Measurements from ENCODE around the gene HINT3.
"Not testable (repeated sequence)": the region's sequence is repeated elsewhere in the genome, so short reads cannot be mapped to it uniquely, and the experiment has no call there.

The HINT3 gene

DNA sequence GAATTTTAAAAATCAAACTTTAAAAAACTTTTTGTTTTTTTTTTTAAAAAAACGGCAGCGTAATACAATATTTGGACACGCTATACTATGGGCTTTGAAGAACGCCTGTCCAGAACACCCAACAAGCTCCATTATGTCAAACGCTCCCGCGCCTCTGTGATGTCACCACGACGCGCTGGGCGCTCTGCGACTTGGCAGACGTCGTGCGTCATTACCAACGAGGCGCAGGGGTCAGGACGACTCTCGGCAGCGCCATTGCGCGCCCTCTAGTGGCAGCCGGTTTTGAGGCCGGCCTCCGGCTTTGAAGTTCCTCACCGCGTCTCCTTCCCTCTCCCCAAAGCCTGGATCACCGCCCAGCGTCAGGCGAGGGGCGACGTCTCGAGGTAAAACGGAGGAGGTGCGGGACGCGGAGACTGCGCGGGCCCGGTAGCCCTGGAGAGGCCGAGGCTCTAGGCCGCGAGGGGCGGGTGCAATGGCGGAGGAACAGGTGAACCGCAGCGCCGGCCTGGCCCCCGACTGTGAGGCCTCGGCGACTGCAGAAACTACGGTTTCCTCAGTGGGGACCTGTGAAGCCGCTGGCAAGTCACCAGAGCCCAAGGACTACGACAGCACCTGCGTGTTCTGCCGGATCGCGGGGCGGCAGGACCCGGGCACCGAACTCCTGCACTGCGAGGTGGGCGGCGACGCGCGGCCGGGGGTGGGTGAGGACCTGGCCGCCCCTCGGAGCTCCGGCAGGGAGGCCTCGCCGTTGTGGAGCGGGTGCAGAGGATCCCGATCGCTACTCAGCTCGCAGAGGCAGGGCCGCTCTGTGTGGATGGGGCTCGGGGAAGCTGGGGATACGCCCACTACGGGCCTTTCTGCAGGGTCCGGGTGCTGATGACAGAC, at the start of gene HINT3:
Gene HINT3 (plus strand): TSS at position 265 of the 885 bp plus-strand sequence. CDS start 208 bp downstream, at position 473.
- H3K4me1 ChIP-seq (ENCODE audit: control insufficient read depth, insufficient read depth, low read length, unreplicated experiment): peaks cover 16% of the 10 kb centered on the region
- H3K27ac ChIP-seq (ENCODE audit: low read depth, low read length): peak within 1 kb of the TSS; percentile 60
- H3K79me2 ChIP-seq (ENCODE audit: control insufficient read depth, insufficient read depth, low read length, unreplicated experiment): peaks cover 14% of the 10 kb centered on the region
- H2AFZ ChIP-seq (ENCODE audit: low read length, unreplicated experiment): peak within 1 kb of the TSS; percentile 93
- H3K4me3 ChIP-seq (ENCODE audit: low read depth, low read length): peak within 1 kb of the TSS; percentile 92
- H3K27me3 ChIP-seq (ENCODE audit: insufficient read depth, low read length): no peaks in the 10 kb centered on the region
- no peaks in the 10 kb centered on the region for H3K36me3 ChIP-seq (ENCODE audit: insufficient read depth, low read length)

DNA sequence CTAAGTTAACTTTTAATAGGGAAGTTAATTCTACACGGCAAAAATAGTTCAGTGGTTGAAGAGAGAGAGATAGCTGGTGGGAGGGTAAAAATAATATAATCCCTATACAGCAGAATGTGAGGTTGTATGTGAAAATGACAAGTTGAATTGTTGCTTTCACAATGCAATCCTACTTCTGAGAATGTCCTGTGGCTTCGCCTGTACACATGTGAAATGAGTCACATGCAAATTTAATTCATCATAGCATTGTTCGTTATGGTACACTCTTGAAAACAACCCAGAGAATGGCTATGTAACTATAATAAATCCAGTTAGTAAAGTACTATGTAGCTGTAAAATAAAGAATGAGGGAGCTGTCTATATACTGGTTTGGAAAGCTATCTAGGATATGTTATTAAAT, 46.0 kb upstream of the HINT3 start:
- Histone ChIP-seq H3K4me1 (ENCODE audit: control insufficient read depth, insufficient read depth, low read length, unreplicated experiment) (peaks cover 18% of the 10 kb centered on the region), H3K4me3 (ENCODE audit: low read depth, low read length) (no peak overlapping the region), H3K27ac (ENCODE audit: low read depth, low read length) (peak overlapping the region; percentile 11; the same call in 1 of the 2 replicates), H2AFZ (ENCODE audit: low read length, unreplicated experiment) (no peak overlapping the region), H3K27me3 (ENCODE audit: insufficient read depth, low read length) (no peaks in the 10 kb centered on the region), H3K79me2 (ENCODE audit: control insufficient read depth, insufficient read depth, low read length, unreplicated experiment) (no peaks in the 10 kb centered on the region), H3K36me3 (ENCODE audit: insufficient read depth, low read length) (peaks cover 7% of the 10 kb centered on the region; the same call in 1 of the 2 replicates)

DNA sequence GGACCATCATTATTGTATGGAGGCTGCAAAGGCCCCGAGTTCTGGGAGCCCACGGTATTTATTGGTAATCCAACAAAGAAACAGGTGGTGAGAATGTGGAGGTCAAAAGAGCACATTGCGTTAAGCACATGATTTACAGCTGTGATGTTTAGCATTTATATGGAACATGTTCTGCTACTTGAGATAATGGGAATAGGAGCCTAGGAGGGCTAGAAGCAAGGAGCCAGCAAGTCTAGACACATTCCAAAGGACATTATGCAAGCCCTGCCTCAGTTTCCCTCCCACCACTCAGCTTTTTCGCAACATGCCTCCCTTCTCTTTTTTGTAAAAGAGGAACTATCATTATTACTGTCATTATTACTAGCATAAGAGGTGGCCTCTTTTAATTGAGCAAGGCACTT, 45.5 kb upstream of the HINT3 start:
- H3K27ac ChIP-seq (ENCODE audit: low read depth, low read length); H3K4me3 ChIP-seq (ENCODE audit: low read depth, low read length); H3K79me2 ChIP-seq (ENCODE audit: control insufficient read depth, insufficient read depth, low read length, unreplicated experiment); H3K27me3 ChIP-seq (ENCODE audit: insufficient read depth, low read length); H3K36me3 ChIP-seq (ENCODE audit: insufficient read depth, low read length); H2AFZ ChIP-seq (ENCODE audit: low read length, unreplicated experiment): not testable (repeated sequence)
- peaks cover 18% of the 10 kb centered on the region for H3K4me1 ChIP-seq (ENCODE audit: control insufficient read depth, insufficient read depth, low read length, unreplicated experiment)

DNA sequence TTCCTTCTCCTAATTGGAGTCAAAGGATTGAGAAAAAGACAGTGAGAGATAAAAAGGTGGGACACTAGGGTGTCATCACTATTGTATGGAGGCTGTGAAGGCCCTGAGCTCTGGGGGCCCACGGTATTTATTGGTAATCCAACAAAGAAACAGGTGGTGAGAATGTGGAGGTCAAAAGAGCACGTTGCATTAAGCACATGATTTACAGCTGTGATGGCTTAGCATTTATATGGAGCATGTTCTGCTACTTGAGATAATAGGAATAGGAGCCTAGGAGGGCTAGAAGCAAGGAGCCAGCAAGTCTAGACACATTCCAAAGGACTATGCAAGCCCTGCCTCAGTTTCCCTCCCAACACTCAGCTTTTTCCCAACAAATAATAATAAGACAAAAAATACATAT, 44.1 kb upstream of the HINT3 start:
- peaks cover 18% of the 10 kb centered on the region for H3K4me1 ChIP-seq (ENCODE audit: control insufficient read depth, insufficient read depth, low read length, unreplicated experiment)
- H3K27ac ChIP-seq (ENCODE audit: low read depth, low read length); H3K79me2 ChIP-seq (ENCODE audit: control insufficient read depth, insufficient read depth, low read length, unreplicated experiment); H2AFZ ChIP-seq (ENCODE audit: low read length, unreplicated experiment); H3K27me3 ChIP-seq (ENCODE audit: insufficient read depth, low read length); H3K36me3 ChIP-seq (ENCODE audit: insufficient read depth, low read length); H3K4me3 ChIP-seq (ENCODE audit: low read depth, low read length): not testable (repeated sequence)

DNA sequence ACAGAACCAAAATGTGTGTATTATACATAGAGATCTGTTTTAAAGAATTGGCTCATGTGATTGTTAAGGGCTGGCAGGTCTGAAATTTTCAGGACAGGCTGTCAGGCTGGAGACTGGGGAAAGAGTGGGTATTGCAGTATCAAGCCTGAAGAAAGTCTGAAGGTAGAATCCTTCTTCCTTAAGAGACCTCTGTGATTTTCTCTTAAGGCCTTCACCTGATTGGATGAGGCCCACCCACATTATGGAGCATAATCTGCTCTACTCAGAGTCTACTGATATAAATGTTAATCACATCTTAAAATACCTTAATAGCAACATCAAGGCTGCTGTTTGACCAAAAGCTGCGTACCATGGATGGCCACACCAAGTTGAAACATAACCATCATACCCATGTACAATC, 43.4 kb upstream of the HINT3 start:
- Histone ChIP-seq H3K36me3 (ENCODE audit: insufficient read depth, low read length) (peaks cover 5% of the 10 kb centered on the region; the same call in 1 of the 2 replicates), H3K27ac (ENCODE audit: low read depth, low read length) (peak overlapping the region; percentile 86), H2AFZ (ENCODE audit: low read length, unreplicated experiment) (no peak overlapping the region), H3K79me2 (ENCODE audit: control insufficient read depth, insufficient read depth, low read length, unreplicated experiment) (no peaks in the 10 kb centered on the region), H3K27me3 (ENCODE audit: insufficient read depth, low read length) (no peaks in the 10 kb centered on the region), H3K4me1 (ENCODE audit: control insufficient read depth, insufficient read depth, low read length, unreplicated experiment) (peaks cover 22% of the 10 kb centered on the region), H3K4me3 (ENCODE audit: low read depth, low read length) (no peak overlapping the region)

DNA sequence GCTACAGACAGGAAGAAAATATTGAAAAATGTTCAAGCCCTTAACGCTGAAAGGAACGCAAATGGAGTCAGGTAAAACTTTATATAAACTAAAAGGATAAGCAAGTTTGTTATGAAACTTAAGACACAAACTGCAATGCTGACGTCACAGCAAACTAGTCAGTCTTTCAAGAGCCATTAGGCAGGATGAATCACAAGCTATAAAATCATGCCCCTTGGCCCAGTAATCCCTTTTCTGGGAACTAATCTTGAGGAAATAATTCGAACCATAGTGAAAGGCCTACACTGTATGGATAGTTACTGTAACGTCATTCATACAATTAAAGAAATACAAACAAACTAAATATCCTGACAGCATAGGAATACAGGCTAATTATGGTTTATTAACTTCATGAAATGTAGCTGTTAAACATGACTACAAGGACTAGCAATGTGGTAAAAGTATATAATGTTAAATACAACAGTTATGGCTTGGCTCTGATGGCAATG, 42.7 kb upstream of the HINT3 start:
- Histone ChIP-seq H3K27ac (ENCODE audit: low read depth, low read length) (peak overlapping the region; percentile 86), H3K27me3 (ENCODE audit: insufficient read depth, low read length) (no peaks in the 10 kb centered on the region), H3K79me2 (ENCODE audit: control insufficient read depth, insufficient read depth, low read length, unreplicated experiment) (no peaks in the 10 kb centered on the region), H3K36me3 (ENCODE audit: insufficient read depth, low read length) (peaks cover 5% of the 10 kb centered on the region; the same call in 1 of the 2 replicates), H3K4me3 (ENCODE audit: low read depth, low read length) (no peak overlapping the region), H2AFZ (ENCODE audit: low read length, unreplicated experiment) (no peak overlapping the region), H3K4me1 (ENCODE audit: control insufficient read depth, insufficient read depth, low read length, unreplicated experiment) (peaks cover 29% of the 10 kb centered on the region)

DNA sequence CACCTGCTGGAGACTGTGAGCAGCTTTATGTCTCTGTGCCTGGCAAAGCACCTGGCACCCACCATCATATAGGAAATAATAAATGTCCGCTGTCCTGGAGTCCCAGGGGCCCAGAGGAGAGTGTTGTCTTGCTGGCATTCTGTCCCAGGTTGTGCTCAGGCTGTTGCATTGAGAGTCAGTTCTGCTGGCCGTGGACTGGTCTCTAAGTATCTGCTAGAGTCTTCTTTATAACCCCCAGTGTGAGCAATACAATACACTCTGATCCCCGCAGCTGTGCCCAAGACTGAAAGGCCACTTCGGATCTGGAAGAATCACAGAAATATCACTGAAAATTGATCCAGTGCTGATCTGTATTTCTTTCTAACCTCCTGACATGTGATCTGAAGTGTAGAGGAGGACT, 38.3 kb upstream of the HINT3 start:
- peak overlapping the region; percentile 66 for H2AFZ ChIP-seq (ENCODE audit: low read length, unreplicated experiment)
- H3K27me3 ChIP-seq (ENCODE audit: insufficient read depth, low read length): no peaks in the 10 kb centered on the region
- H3K36me3 ChIP-seq (ENCODE audit: insufficient read depth, low read length): peaks cover 28% of the 10 kb centered on the region
- H3K4me1 ChIP-seq (ENCODE audit: control insufficient read depth, insufficient read depth, low read length, unreplicated experiment): peaks cover 36% of the 10 kb centered on the region
- peak overlapping the region; percentile 98 for H3K27ac ChIP-seq (ENCODE audit: low read depth, low read length)
- H3K79me2 ChIP-seq (ENCODE audit: control insufficient read depth, insufficient read depth, low read length, unreplicated experiment): peaks cover 30% of the 10 kb centered on the region
- H3K4me3 ChIP-seq (ENCODE audit: low read depth, low read length): peak overlapping the region; percentile 91

DNA sequence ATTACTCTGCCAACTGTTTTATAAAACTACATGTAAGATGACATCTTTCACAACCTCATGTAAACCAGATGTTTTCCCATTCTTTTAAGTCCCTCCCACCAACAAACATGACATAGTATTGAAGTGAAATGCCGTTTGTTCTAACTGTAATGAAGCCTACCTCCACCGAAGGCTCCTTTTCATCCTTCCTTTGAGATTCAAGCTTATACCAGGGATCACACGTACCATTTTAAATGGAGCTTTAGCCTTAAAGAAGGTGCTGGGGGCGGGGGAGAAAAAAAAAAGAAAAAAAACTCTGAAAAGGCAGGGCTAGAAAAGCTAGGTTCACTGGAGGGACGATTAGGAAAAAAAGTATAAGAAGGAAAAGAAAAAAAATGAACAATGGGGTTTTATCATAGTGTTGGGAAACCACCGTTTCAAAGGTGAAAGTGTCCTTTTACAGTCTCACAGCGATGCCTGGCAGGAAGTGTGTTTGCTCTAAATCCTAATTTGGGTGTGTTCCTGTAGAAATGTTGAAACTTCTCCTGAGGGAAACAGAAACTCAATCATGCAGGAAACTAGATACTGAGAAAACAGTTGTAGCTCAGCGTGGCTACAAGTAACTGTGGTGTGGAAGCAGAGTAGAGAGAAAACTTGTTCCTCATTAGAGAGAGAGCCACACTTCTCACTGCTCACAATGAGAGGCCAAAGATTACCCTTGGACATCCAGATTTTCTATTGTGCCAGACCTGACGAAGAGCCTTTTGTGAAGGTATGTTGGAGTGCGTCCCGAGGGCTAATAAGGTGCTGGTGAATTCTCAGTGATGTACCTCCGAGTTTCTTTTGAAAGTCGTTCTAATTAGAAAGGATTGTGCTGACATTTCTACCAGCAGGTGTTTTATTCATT, 37.6 kb upstream of the HINT3 start:
- peaks cover 37% of the 10 kb centered on the region for H3K4me1 ChIP-seq (ENCODE audit: control insufficient read depth, insufficient read depth, low read length, unreplicated experiment)
- peak overlapping the region; percentile 98 for H3K27ac ChIP-seq (ENCODE audit: low read depth, low read length)
- H2AFZ ChIP-seq (ENCODE audit: low read length, unreplicated experiment): peak overlapping the region; percentile 66
- no peaks in the 10 kb centered on the region for H3K27me3 ChIP-seq (ENCODE audit: insufficient read depth, low read length)
- peaks cover 30% of the 10 kb centered on the region for H3K79me2 ChIP-seq (ENCODE audit: control insufficient read depth, insufficient read depth, low read length, unreplicated experiment)
- H3K36me3 ChIP-seq (ENCODE audit: insufficient read depth, low read length): peaks cover 35% of the 10 kb centered on the region
- H3K4me3 ChIP-seq (ENCODE audit: low read depth, low read length): peak overlapping the region; percentile 91

DNA sequence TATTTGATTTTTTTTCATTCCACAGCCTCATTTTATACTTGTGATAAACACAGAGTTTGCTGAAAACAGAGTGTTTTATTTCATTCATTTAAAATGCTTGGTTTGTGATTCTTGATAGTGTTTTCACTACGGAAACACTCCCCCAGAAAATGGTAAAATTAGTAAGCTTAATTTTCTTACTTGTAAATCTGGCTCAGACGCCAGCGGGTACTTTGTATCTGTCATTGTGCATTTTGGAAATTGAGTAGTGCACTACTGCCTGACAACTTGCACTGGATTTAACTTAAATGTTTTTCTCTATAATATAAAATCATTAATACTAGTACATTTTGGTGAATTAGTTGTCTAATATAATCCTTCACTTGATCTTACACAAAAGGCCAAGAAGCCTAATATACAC, 37.0 kb upstream of the HINT3 start:
- Histone ChIP-seq H3K36me3 (ENCODE audit: insufficient read depth, low read length) (peaks cover 40% of the 10 kb centered on the region), H3K27me3 (ENCODE audit: insufficient read depth, low read length) (no peaks in the 10 kb centered on the region), H3K4me1 (ENCODE audit: control insufficient read depth, insufficient read depth, low read length, unreplicated experiment) (peaks cover 39% of the 10 kb centered on the region), H3K27ac (ENCODE audit: low read depth, low read length) (peak overlapping the region; percentile 98), H2AFZ (ENCODE audit: low read length, unreplicated experiment) (no peak overlapping the region), H3K4me3 (ENCODE audit: low read depth, low read length) (peak overlapping the region; percentile 91), H3K79me2 (ENCODE audit: control insufficient read depth, insufficient read depth, low read length, unreplicated experiment) (peaks cover 32% of the 10 kb centered on the region)

DNA sequence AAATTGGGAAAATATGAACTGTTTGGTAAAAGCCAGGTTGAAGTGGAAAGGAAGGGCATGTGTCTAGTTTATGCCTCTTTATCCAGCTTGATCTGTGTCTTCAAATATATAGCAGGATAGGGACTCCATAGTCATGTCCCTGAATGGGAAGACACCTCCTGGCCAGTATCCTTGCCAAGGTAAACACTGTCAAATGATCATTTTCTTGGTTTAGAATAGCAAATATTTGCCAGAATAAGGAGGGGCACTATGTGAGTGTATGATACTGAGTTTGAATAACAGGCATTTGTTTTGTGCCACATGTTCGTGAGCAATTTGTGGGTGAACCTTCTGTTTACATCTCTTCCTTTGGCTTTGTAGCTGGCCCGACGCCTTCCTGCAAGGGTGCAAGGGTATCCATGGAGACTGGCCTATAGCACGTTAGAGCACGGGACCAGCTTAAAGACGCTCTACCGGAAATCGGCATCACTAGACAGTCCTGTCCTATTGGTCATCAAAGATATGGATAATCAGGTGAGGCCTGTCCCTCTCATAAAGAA, 34.2 kb upstream of the HINT3 start:
- Histone ChIP-seq H3K79me2 (ENCODE audit: control insufficient read depth, insufficient read depth, low read length, unreplicated experiment) (peaks cover 36% of the 10 kb centered on the region), H3K4me1 (ENCODE audit: control insufficient read depth, insufficient read depth, low read length, unreplicated experiment) (peaks cover 47% of the 10 kb centered on the region), H3K36me3 (ENCODE audit: insufficient read depth, low read length) (peaks cover 51% of the 10 kb centered on the region), H3K27ac (ENCODE audit: low read depth, low read length) (no peak overlapping the region), H3K27me3 (ENCODE audit: insufficient read depth, low read length) (no peaks in the 10 kb centered on the region), H3K4me3 (ENCODE audit: low read depth, low read length) (no peak overlapping the region), H2AFZ (ENCODE audit: low read length, unreplicated experiment) (no peak overlapping the region)
